ENCODE data around the gene ATOH8. TPM values are rescaled to one million over a fixed set of nuclear protein-coding genes. Genes with fewer than 3 reads are reported as not detected.

ATOH8 gene
- total RNA-seq, 2 experiments from 2014 or later: 0.44 TPM; not detected in 1

GRCh38 chr2:85774126-85774978 is 20.6 kb downstream of the ATOH8 start:
- CTCF ChIA-PET (ENCODE audit: unreplicated experiment): no interaction called here
- no peak overlapping the region for H3K4me3 ChIP-seq (ENCODE audit: low read depth, low read length, poor library complexity, severe bottlenecking)
- no peaks in the 10 kb centered on the region for H3K9me2 ChIP-seq (ENCODE audit: insufficient read depth, low read length)
- no peaks in the 10 kb centered on the region for H4K20me1 ChIP-seq (ENCODE audit: insufficient read depth, low read length)
- DNase-seq (ENCODE audit: low spot score): no peak
- H3K27ac ChIP-seq (ENCODE audit: low read depth, low read length, poor library complexity, severe bottlenecking): no peak overlapping the region
- no peaks in the 10 kb centered on the region for H3K4me1 ChIP-seq (ENCODE audit: insufficient read depth, low read length, poor library complexity, severe bottlenecking)
- TF ChIP-seq CTCF (conservative IDR thresholded peaks at IDR 0.05; ENCODE audit: low read length) (no peak), EZH2phosphoT487 (IDR thresholded peaks at IDR 0.05; ENCODE audit: borderline replicate concordance, low read depth, low read length) (no peak)
- H3K4me2 ChIP-seq (ENCODE audit: low read length): no peak overlapping the region
- intact Hi-C loops (cut with micrococcal nuclease; ENCODE audit: unreplicated experiment): no loop called here
- BruUV-seq (replicated peaks): no TSS peak
- POLR2A ChIA-PET: interaction anchor here (0.5 kb wide), 1 partner anchor 56 kb away, joined by 4 read pairs; no protein-coding TSS in a partner anchor
- H3K9me3 ChIP-seq (ENCODE audit: low read length): no peaks in the 10 kb centered on the region
- no peaks in the 10 kb centered on the region for H3K36me3 ChIP-seq (ENCODE audit: insufficient read depth, low read length)
- H3K79me2 ChIP-seq (ENCODE audit: insufficient read depth, low read depth, low read length): no peaks in the 10 kb centered on the region
- H2AFZ ChIP-seq (ENCODE audit: low read length): no peak overlapping the region

GRCh38 chr2:85775406-85776381 is 21.9 kb downstream of the ATOH8 start:
- no peaks in the 10 kb centered on the region for H3K9me3 ChIP-seq (ENCODE audit: low read length)
- TF ChIP-seq CTCF (conservative IDR thresholded peaks at IDR 0.05; ENCODE audit: low read length): no peak
- no peak for TF ChIP-seq EZH2phosphoT487 (IDR thresholded peaks at IDR 0.05; ENCODE audit: borderline replicate concordance, low read depth, low read length)
- DNase-seq (ENCODE audit: low spot score): no peak
- H3K4me1 ChIP-seq (ENCODE audit: insufficient read depth, low read length, poor library complexity, severe bottlenecking): no peaks in the 10 kb centered on the region
- no peak overlapping the region for H3K27ac ChIP-seq (ENCODE audit: low read depth, low read length, poor library complexity, severe bottlenecking)
- H2AFZ ChIP-seq (ENCODE audit: low read length): no peak overlapping the region
- no peaks in the 10 kb centered on the region for H3K36me3 ChIP-seq (ENCODE audit: insufficient read depth, low read length)
- intact Hi-C loops (cut with micrococcal nuclease; ENCODE audit: unreplicated experiment): no loop called here
- BruUV-seq (replicated peaks): no TSS peak
- H3K4me3 ChIP-seq (ENCODE audit: low read depth, low read length, poor library complexity, severe bottlenecking): no peak overlapping the region
- H3K4me2 ChIP-seq (ENCODE audit: low read length): no peak overlapping the region
- H4K20me1 ChIP-seq (ENCODE audit: insufficient read depth, low read length): no peaks in the 10 kb centered on the region
- H3K79me2 ChIP-seq (ENCODE audit: insufficient read depth, low read depth, low read length): no peaks in the 10 kb centered on the region
- no peaks in the 10 kb centered on the region for H3K9me2 ChIP-seq (ENCODE audit: insufficient read depth, low read length)
- ChIA-PET POLR2A (no interaction called here), CTCF (ENCODE audit: unreplicated experiment) (no interaction called here)
